ENCODE measurements around the gene NRM. TPM values are rescaled to one million over a fixed set of nuclear protein-coding genes. Genes with fewer than 3 reads are reported as not detected.

NRM gene
- total and polyA plus RNA-seq, 2 of the 13 experiments (the other 11 are each of a cell fraction or from before 2014, with no cell fraction given), result 12.5 to 16.0 TPM

DNA sequence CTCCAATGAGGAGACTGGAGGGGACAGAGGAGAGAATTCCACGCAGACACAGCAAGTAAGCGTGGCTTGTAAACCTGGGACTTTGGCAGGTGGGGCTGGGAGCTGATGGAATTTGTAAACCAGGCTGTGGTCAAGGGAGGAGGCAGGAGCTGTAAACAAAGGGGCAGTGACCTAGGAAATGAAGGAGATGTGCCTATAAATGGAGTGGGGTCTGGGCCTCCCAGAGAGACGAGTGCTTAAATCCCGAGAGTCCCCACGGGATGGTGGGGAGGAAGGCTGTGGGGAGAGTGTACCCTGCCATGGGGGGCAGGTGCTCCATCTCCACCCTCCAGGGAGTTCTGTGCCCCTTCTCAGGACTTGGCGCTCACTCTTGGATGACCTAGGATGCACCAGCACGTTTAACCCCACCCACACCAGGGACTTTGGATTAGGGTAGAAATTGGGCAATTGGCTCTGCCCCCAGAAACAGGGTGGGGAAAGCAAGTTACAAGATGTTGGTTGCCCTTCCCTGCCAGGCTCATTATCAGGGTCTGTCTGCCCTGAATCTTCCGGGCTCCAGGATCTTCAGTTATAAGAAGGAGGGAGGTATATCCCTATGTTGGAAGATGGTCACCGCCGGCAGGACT is 14.0 kb downstream of the NRM start:
- intact Hi-C loops (cut with micrococcal nuclease; ENCODE audit: unreplicated experiment), result loop anchor here (10.0 kb wide), 2 partner anchors 132 to 148 kb away; no protein-coding TSS in a partner anchor
- Histone ChIP-seq H3K9ac (ENCODE audit: insufficient read depth, low read depth, low read length) (no peak overlapping the region), H3K27me3 (ENCODE audit: control insufficient read depth in 1 of 2, insufficient read depth in 2 of 2, low read length in 2 of 2) (no peaks in the 10 kb centered on the region; a peak in 1 of 5 replicates), H4K20me1 (ENCODE audit: insufficient read depth, low read length) (peaks cover 4% of the 10 kb centered on the region; the same call in 1 of the 2 replicates), H3K4me1 (ENCODE audit: insufficient read depth, low read length) (peaks cover 28% of the 10 kb centered on the region), H3K79me2 (ENCODE audit: insufficient read depth, low read length) (peaks cover 11% of the 10 kb centered on the region), H3K9me3 (ENCODE audit: low read length) (no peaks in the 10 kb centered on the region), H2AFZ (ENCODE audit: low read length) (no peak overlapping the region), H3K4me2 (ENCODE audit: low read depth, low read length) (no peak overlapping the region), H3K27ac (ENCODE audit: extremely low read length, insufficient read depth, low read length) (no peak overlapping the region), H3K4me3 (replicated peaks in 1 of 3; ENCODE audit: insufficient read depth in 1 of 3, low read depth in 2 of 3, low read length in 3 of 3) (no peak overlapping the region), H3K36me3 (replicated peaks in 1 of 2; ENCODE audit: control insufficient read depth in 1 of 2, insufficient read depth in 2 of 2, low read length in 2 of 2) (0 out of 5 replicates have a peak, but pooled peaks cover 0 to 1% of the 10 kb centered on the region in 2 experiments)
- ChIA-PET CTCF (ENCODE audit: low intra/inter-chr PET ratio, low total read pairs) (interaction anchor here (3.8 kb wide), 1 partner anchor 46 kb away, joined by 130 read pairs; no protein-coding TSS in a partner anchor), POLR2A (no interaction called here)
- in situ Hi-C loops (cut with HindIII; ENCODE audit: extremely low pct_ligation_motif_present, low pct_unique_long_range_greater_than_20kb), result loop anchor here (5.0 to 25.0 kb wide), 2 partner anchors 46 to 411 kb away; partner anchors contain the start of gene TUBB
- BruUV-seq (replicated peaks), result no TSS peak
- WGBS (ENCODE audit: low lambda C conversion rate), result 93% methylated on average over 10 of the region's 10 CpGs
- FAIRE-seq (no peak), ATAC-seq (no peak), DNase-seq (ENCODE audit: low spot score) (no peak)
- TF ChIP-seq PHF21A (CRISPR knock-in tag; IDR thresholded peaks at IDR 0.05) (no peak), RARA (CRISPR knock-in tag; IDR thresholded peaks at IDR 0.05) (no peak)
- TF ChIP-seq, protein P1, sequence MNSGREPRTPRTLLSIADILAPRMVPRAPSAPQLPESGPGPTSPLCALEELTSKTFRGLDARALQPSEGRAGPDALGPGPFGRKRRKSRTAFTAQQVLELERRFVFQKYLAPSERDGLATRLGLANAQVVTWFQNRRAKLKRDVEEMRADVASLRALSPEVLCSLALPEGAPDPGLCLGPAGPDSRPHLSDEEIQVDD (CRISPR knock-in tag; IDR thresholded peaks at IDR 0.05; ENCODE audit: borderline replicate concordance), result no peak

GRCh38 chr6:30672445-30673253 is 18.1 kb downstream of the NRM start, which contains the start of gene DHX16:
DHX16 (minus strand) TSS chr6:30673006; CDS start chr6:30672841, 165 bp downstream.
- FAIRE-seq (peak; percentile 96), ATAC-seq (peak; percentile 89), DNase-seq (ENCODE audit: low spot score) (peak; percentile 97)
- Histone ChIP-seq H3K27ac (ENCODE audit: extremely low read length, insufficient read depth, low read length) (peak within 1 kb of the TSS; percentile 67), H3K9ac (ENCODE audit: insufficient read depth, low read depth, low read length) (peak within 1 kb of the TSS; percentile 85), H3K4me1 (ENCODE audit: insufficient read depth, low read length) (peaks cover 23% of the 10 kb centered on the region), H2AFZ (ENCODE audit: low read length) (no peak within 1 kb of the TSS), H3K4me2 (ENCODE audit: low read depth, low read length) (peak within 1 kb of the TSS; percentile 73), H3K4me3 (replicated peaks in 1 of 3; ENCODE audit: insufficient read depth in 1 of 3, low read depth in 2 of 3, low read length in 3 of 3) (peak within 1 kb of the TSS; percentile 76 to 95 (median 82)), H3K9me3 (ENCODE audit: low read length) (no peaks in the 10 kb centered on the region), H4K20me1 (ENCODE audit: insufficient read depth, low read length) (peaks cover 4% of the 10 kb centered on the region; the same call in 1 of the 2 replicates), H3K27me3 (ENCODE audit: control insufficient read depth in 1 of 2, insufficient read depth in 2 of 2, low read length in 2 of 2) (no peaks in the 10 kb centered on the region; a peak in 1 of 5 replicates), H3K36me3 (replicated peaks in 1 of 2; ENCODE audit: control insufficient read depth in 1 of 2, insufficient read depth in 2 of 2, low read length in 2 of 2) (peaks cover 14 to 24% of the 10 kb centered on the region in 2 experiments), H3K79me2 (ENCODE audit: insufficient read depth, low read length) (peaks cover 25% of the 10 kb centered on the region)
- 1% methylated on average over 37 of the region's 57 CpGs for WGBS (ENCODE audit: low lambda C conversion rate)
- POLR2A ChIA-PET, result interaction anchor here (0.6 to 2.7 kb wide), 33 partner anchors 10 to 235 kb away, joined by 3 to 44 read pairs (median 4); partner anchors contain the start of genes ABCF1, ATAT1, C6orf136 and GTF2H4
- in situ Hi-C loops (cut with HindIII; ENCODE audit: extremely low pct_ligation_motif_present, low pct_unique_long_range_greater_than_20kb), result loop anchor here (5.0 kb wide), 2 partner anchors 45 to 190 kb away; partner anchors contain the start of gene ATAT1
- intact Hi-C loops (cut with micrococcal nuclease; ENCODE audit: unreplicated experiment), result loop anchor here (1.0 to 10.0 kb wide), 7 partner anchors 18 to 152 kb away; partner anchors contain the start of genes ATAT1, C6orf136, MRPS18B and PPP1R10
- TSS peak; percentile 70 for BruUV-seq (replicated peaks)
- CTCF ChIA-PET (ENCODE audit: low intra/inter-chr PET ratio, low total read pairs), result interaction anchor here (0.9 to 2.1 kb wide), 5 partner anchors 46 to 191 kb away, joined by 4 to 21 read pairs (median 4); partner anchors contain the start of gene ATAT1
- no peak; the same call in 1 of the 2 replicates for TF ChIP-seq TP53 (CRISPR knock-in tag; conservative IDR thresholded peaks at IDR 0.05)
- TF ChIP-seq TCF7L2 (IDR thresholded peaks at IDR 0.05; ENCODE audit: low read depth, low read length), result no peak
- TF ChIP-seq ARHGAP35 (CRISPR knock-in tag; IDR thresholded peaks at IDR 0.05; ENCODE audit: borderline replicate concordance), result peak; percentile 81
- no peak; the same call in 1 of the 2 replicates for TF ChIP-seq TSC22D2 (CRISPR knock-in tag; IDR thresholded peaks at IDR 0.05; ENCODE audit: borderline replicate concordance)
- no peak for TF ChIP-seq CCAR2 (optimal IDR thresholded peaks at IDR 0.05; ENCODE audit: low read depth, low read length)
- peak; percentile 80; the same call in 1 of the 2 replicates for TF ChIP-seq RXRB (CRISPR knock-in tag; IDR thresholded peaks at IDR 0.05; ENCODE audit: borderline replicate concordance)
- TF ChIP-seq ZBTB20 (CRISPR knock-in tag; IDR thresholded peaks at IDR 0.05; ENCODE audit: borderline replicate concordance, low read depth), result peak; percentile 83; the same call in 1 of the 2 replicates
- no peak for TF ChIP-seq NR0B2 (CRISPR knock-in tag; IDR thresholded peaks at IDR 0.05)
- TF ChIP-seq, protein P2, sequence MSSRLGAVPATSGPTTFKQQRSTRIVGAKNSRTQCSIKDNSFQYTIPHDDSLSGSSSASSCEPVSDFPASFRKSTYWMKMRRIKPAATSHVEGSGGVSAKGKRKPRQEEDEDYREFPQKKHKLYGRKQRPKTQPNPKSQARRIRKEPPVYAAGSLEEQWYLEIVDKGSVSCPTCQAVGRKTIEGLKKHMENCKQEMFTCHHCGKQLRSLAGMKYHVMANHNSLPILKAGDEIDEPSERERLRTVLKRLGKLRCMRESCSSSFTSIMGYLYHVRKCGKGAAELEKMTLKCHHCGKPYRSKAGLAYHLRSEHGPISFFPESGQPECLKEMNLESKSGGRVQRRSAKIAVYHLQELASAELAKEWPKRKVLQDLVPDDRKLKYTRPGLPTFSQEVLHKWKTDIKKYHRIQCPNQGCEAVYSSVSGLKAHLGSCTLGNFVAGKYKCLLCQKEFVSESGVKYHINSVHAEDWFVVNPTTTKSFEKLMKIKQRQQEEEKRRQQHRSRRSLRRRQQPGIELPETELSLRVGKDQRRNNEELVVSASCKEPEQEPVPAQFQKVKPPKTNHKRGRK (CRISPR knock-in tag; IDR thresholded peaks at IDR 0.05), result no peak; the same call in 1 of the 2 replicates

Data from HepG2 (cell line).